ENCODE measurements around the gene SERINC5. TPM values are rescaled to one million over a fixed set of nuclear protein-coding genes. Genes with fewer than 3 reads are reported as not detected.

Gene SERINC5
- total RNA-seq, 1 experiment from 2014 or later: 70.6 TPM

GRCh38 chr5:80068775-80069174, 187.1 kb downstream of the SERINC5 start:
- POLR2A ChIA-PET: no interaction called here
- Histone ChIP-seq H3K9me3 (ENCODE audit: control insufficient read depth, insufficient read depth, low read depth, low read length) (no peaks in the 10 kb centered on the region), H3K4me3 (ENCODE audit: low read depth in 2 of 2, low read length in 2 of 2) (no peak overlapping the region), H3K27me3 (ENCODE audit: control insufficient read depth, insufficient read depth, low read length) (peaks cover 5% of the 10 kb centered on the region), H3K36me3 (ENCODE audit: control insufficient read depth, insufficient read depth, low read length) (no peaks in the 10 kb centered on the region), H3K4me1 (ENCODE audit: control insufficient read depth, insufficient read depth, low read length) (no peaks in the 10 kb centered on the region), H3K27ac (ENCODE audit: low read length) (no peak overlapping the region)
- no TSS peak for BruUV-seq (replicated peaks)
- in situ Hi-C loops (cut with HindIII; ENCODE audit: low pct_unique_long_range_greater_than_20kb, low sequenced_read_pairs): no loop called here
- ATAC-seq (no peak), DNase-seq (ENCODE audit: low read depth, low spot score) (no peak)
- intact Hi-C loops (cut with micrococcal nuclease; ENCODE audit: unreplicated experiment): no loop called here
- no peak for TF ChIP-seq POLR2AphosphoS5 (IDR thresholded peaks at IDR 0.05; ENCODE audit: low read depth, low read length)
- TF ChIP-seq, protein P1, sequence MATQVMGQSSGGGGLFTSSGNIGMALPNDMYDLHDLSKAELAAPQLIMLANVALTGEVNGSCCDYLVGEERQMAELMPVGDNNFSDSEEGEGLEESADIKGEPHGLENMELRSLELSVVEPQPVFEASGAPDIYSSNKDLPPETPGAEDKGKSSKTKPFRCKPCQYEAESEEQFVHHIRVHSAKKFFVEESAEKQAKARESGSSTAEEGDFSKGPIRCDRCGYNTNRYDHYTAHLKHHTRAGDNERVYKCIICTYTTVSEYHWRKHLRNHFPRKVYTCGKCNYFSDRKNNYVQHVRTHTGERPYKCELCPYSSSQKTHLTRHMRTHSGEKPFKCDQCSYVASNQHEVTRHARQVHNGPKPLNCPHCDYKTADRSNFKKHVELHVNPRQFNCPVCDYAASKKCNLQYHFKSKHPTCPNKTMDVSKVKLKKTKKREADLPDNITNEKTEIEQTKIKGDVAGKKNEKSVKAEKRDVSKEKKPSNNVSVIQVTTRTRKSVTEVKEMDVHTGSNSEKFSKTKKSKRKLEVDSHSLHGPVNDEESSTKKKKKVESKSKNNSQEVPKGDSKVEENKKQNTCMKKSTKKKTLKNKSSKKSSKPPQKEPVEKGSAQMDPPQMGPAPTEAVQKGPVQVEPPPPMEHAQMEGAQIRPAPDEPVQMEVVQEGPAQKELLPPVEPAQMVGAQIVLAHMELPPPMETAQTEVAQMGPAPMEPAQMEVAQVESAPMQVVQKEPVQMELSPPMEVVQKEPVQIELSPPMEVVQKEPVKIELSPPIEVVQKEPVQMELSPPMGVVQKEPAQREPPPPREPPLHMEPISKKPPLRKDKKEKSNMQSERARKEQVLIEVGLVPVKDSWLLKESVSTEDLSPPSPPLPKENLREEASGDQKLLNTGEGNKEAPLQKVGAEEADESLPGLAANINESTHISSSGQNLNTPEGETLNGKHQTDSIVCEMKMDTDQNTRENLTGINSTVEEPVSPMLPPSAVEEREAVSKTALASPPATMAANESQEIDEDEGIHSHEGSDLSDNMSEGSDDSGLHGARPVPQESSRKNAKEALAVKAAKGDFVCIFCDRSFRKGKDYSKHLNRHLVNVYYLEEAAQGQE (IDR thresholded peaks at IDR 0.05; ENCODE audit: insufficient read depth in 1 of 2, low read depth in 2 of 2, low read length in 1 of 2): no peak
- TF ChIP-seq, protein P2, sequence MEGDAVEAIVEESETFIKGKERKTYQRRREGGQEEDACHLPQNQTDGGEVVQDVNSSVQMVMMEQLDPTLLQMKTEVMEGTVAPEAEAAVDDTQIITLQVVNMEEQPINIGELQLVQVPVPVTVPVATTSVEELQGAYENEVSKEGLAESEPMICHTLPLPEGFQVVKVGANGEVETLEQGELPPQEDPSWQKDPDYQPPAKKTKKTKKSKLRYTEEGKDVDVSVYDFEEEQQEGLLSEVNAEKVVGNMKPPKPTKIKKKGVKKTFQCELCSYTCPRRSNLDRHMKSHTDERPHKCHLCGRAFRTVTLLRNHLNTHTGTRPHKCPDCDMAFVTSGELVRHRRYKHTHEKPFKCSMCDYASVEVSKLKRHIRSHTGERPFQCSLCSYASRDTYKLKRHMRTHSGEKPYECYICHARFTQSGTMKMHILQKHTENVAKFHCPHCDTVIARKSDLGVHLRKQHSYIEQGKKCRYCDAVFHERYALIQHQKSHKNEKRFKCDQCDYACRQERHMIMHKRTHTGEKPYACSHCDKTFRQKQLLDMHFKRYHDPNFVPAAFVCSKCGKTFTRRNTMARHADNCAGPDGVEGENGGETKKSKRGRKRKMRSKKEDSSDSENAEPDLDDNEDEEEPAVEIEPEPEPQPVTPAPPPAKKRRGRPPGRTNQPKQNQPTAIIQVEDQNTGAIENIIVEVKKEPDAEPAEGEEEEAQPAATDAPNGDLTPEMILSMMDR (IDR thresholded peaks at IDR 0.05): no peak
- no peak for TF ChIP-seq TCF7L2 (IDR thresholded peaks at IDR 0.05; ENCODE audit: low read depth, low read length)
- no peak for TF ChIP-seq SIN3A (IDR thresholded peaks at IDR 0.05; ENCODE audit: borderline replicate concordance, insufficient read depth, low read depth, low read length)
- CTCF ChIA-PET: no interaction called here

DNA sequence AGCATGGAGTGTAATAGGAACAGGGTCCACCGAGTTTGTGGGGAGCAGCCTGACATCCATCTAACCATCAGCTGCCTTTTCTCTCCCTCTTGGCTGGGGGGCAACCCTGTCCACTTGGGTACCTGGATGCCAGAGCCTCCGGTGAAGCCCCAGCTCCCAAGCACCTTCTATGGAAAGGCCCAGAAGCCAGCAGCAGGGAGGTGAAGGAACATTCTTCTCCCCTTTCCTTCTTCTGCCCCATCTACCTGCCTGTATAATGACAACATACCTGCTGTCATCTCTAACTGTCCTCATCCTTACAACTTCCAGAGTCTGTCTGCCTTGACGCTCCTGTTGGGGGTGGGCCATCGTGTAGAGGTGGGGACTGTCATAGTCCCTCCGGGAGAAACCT, 187.6 kb downstream of the SERINC5 start:
- intact Hi-C loops (cut with micrococcal nuclease; ENCODE audit: unreplicated experiment): no loop called here
- TF ChIP-seq POLR2AphosphoS5 (IDR thresholded peaks at IDR 0.05; ENCODE audit: low read depth, low read length): no peak
- TF ChIP-seq, protein P2 (IDR thresholded peaks at IDR 0.05): no peak
- TF ChIP-seq TCF7L2 (IDR thresholded peaks at IDR 0.05; ENCODE audit: low read depth, low read length): no peak
- TF ChIP-seq, protein P1 (IDR thresholded peaks at IDR 0.05; ENCODE audit: insufficient read depth in 1 of 2, low read depth in 2 of 2, low read length in 1 of 2): no peak
- TF ChIP-seq SIN3A (IDR thresholded peaks at IDR 0.05; ENCODE audit: borderline replicate concordance, insufficient read depth, low read depth, low read length): no peak

More for the DNA sequence above, 187.6 kb downstream of the SERINC5 start:
- H3K27ac ChIP-seq (ENCODE audit: low read length): no peak overlapping the region
- no peaks in the 10 kb centered on the region for H3K36me3 ChIP-seq (ENCODE audit: control insufficient read depth, insufficient read depth, low read length)
- ATAC-seq: no peak
- H3K9me3 ChIP-seq (ENCODE audit: control insufficient read depth, insufficient read depth, low read depth, low read length): no peaks in the 10 kb centered on the region
- in situ Hi-C loops (cut with HindIII; ENCODE audit: low pct_unique_long_range_greater_than_20kb, low sequenced_read_pairs): no loop called here
- no peak for DNase-seq (ENCODE audit: low read depth, low spot score)
- peaks cover 5% of the 10 kb centered on the region for H3K27me3 ChIP-seq (ENCODE audit: control insufficient read depth, insufficient read depth, low read length)
- POLR2A ChIA-PET: no interaction called here
- CTCF ChIA-PET: no interaction called here
- no peak overlapping the region for H3K4me3 ChIP-seq (ENCODE audit: low read depth in 2 of 2, low read length in 2 of 2)
- no peaks in the 10 kb centered on the region for H3K4me1 ChIP-seq (ENCODE audit: control insufficient read depth, insufficient read depth, low read length)
- no TSS peak for BruUV-seq (replicated peaks)

Data from Panc1 (cell line).